Mammary epithelial cell (primary cell): Measurements from ENCODE around the gene SEMA3A.

Experiments
- EZH2 ChIP-seq: IDR thresholded peaks from 2 replicates; pipeline ENCODE4 v1.6.1; 2012; ENCODE audit warnings: low read length, inconsistent platforms, borderline replicate concordance
- TF ChIP-seq, protein P1 (sequence below), 2 donors: IDR thresholded peaks in 1 of 2; conservative IDR thresholded peaks in 1 of 2; 2 replicates each; pipeline ENCODE4 v1.5.1; 2011 to 2012; ENCODE audit warnings: inconsistent platforms in 2 of 2, low read length in 2 of 2, mild to moderate bottlenecking in 2 of 2, control low read depth in 1 of 2, low read depth in 1 of 2; ENCODE audit not compliant: insufficient read depth in 1 of 2; ENCODE audit errors: extremely low read depth in 1 of 2

DNA sequence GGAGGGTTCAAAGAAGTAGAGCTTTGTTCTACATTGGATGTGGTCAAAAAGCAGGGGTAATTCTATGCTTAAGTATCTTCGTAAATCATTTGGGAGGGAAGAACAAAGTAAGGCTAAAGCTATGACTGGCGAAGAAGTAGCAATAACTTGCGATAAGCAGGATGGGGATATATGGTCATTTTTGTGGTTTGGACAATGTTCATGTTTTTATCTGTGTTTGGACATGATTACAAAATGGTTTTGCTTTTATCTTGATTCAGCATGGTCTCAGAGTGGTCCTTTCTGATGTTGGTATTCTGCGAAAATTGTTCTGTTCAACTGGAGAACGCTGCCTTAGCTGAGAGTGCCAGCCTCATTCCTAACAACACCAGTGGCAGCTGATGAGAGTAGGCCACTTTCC lies 208.8 kb downstream of the SEMA3A start:
- no peak for TF ChIP-seq EZH2
- TF ChIP-seq, protein P1, sequence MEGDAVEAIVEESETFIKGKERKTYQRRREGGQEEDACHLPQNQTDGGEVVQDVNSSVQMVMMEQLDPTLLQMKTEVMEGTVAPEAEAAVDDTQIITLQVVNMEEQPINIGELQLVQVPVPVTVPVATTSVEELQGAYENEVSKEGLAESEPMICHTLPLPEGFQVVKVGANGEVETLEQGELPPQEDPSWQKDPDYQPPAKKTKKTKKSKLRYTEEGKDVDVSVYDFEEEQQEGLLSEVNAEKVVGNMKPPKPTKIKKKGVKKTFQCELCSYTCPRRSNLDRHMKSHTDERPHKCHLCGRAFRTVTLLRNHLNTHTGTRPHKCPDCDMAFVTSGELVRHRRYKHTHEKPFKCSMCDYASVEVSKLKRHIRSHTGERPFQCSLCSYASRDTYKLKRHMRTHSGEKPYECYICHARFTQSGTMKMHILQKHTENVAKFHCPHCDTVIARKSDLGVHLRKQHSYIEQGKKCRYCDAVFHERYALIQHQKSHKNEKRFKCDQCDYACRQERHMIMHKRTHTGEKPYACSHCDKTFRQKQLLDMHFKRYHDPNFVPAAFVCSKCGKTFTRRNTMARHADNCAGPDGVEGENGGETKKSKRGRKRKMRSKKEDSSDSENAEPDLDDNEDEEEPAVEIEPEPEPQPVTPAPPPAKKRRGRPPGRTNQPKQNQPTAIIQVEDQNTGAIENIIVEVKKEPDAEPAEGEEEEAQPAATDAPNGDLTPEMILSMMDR (conservative IDR thresholded peaks at IDR 0.05 in 1 of 2, IDR thresholded peaks at IDR 0.05 in 1 of 2; ENCODE audit: extremely low read depth in 1 of 2, insufficient read depth in 1 of 2, low read depth in 1 of 2, low read length in 2 of 2), result no peak
